GM21367 (cell line): Measurements from ENCODE around the gene PPP4R1.

Experiments
- ATAC-seq: cut with Tn5 transposase; IDR thresholded peaks from one replicate; pipeline ENCODE4 v1.9.1; 2021; ENCODE audit not compliant: unreplicated experiment

The PPP4R1 gene

GRCh38 chr18:9594823-9595596 lies 19.3 kb downstream of the PPP4R1 start:
- no peak for ATAC-seq

DNA sequence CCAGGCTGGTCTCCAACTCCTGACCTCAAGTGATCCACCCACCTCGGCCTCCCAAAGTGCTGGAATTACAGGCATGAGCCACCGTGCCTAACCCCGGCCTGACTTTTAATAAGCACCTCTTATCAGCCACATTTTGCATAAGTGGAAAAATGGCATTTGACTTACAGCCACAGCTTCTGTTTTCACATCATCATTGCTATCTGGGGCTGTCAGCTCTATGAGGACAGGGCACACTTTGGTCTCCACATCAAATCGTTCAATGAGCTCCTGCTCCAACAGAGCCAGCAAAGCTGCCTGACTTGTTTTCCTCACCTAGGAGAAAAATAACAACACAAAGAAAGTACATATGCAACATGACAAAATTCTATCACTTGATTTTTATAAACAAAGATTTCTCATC lies 26.4 kb downstream of the PPP4R1 start:
- ATAC-seq, result no peak

GRCh38 chr18:9586814-9587213 lies 27.5 kb downstream of the PPP4R1 start:
- no peak for ATAC-seq

DNA sequence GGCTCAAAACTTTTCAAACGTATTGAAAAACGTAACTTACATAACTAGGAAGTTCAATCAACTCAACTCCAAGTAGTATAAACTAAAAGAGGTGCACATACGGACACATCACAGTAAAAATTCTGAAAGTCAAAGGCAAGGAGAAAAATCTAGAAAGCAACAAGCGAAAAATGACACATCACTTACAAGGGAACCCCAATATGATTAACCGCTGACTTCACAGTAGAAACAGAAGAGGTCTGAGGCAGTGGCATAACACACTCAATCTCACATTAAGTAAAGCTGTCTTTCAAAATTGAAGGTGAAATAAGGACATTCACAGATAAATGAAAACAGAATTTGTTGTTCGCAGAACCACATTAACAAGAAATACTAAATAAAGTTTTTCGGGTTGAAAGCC lies 32.7 kb downstream of the PPP4R1 start:
- no peak for ATAC-seq

DNA sequence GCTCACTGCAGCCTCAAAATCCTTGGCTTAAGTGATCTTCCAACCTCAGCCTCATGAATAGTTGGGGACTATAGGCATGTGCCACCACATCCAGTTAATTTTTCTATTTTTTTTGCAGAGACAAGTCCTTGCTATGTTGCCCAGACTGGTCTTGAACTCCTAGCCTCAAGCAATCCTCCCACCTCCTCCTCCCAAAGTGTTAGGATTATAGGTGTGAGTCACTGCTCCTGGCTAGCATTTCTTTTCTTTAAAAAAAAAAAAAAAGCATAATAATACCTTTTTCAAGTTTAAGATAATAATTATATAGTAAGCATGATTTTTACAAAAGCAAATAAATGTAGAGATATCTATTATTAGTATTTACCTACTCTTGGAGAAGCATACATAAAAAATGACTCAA lies 36.1 kb downstream of the PPP4R1 start:
- ATAC-seq, result no peak

- no peak for ATAC-seq
These were observed 37.0 kb downstream of the PPP4R1 start for GRCh38 chr18:9577361-9577760.

- no peak for ATAC-seq
These were observed 38.8 kb downstream of the PPP4R1 start for GRCh38 chr18:9575558-9575957.

DNA sequence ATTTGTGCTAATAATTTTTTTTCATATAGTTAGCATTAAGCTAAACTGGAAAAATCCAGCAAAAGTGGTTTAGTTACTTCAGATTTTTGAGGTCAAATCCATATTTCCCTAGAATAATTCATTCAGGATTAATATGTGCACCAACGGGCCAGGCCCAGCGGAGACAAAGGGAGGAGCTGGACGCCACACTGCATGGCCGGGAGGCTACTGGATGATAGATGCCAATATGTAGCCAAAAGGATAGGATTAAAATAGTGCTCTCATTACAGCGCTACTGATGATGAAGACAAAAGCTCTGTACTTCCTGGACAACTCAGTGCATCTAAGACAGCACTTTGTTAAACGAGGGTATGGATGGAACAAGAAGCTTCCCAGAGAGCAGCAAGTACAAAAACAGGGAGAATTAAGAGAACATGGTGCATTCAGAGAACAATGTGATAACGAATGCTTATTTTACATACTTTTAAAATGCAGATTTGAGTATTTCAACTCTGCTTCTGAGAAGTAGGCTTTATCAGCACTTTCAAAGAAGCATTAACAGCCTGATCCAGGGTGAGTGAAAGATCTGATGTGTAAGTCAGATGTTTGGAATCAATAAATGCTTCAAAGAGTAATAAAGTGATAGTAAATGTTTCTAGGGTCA lies 39.8 kb downstream of the PPP4R1 start:
- no peak for ATAC-seq

GRCh38 chr18:9571546-9571945 lies 42.8 kb downstream of the PPP4R1 start:
- ATAC-seq, result no peak

GRCh38 chr18:9570255-9570654 lies 44.1 kb downstream of the PPP4R1 start:
- ATAC-seq, result no peak

DNA sequence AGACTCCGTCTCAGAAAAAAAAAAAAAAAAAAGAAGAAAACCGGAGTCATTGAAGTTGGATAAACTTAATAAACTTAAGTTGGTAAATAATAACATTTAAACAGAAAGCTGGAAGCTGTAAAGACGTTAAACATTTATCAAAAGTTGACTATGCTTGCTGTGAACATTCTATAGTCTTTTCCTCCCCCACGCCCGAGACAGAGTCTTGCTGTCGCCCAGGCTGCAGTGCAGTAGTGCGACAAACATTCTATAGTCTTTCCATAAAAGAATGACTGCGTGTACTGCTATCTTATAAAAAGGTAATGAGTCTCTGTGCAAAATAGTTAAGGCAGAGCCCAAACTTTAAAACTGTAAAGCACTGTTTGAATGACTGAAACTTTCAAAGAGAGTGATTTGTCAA lies 45.2 kb downstream of the PPP4R1 start:
- ATAC-seq, result no peak

DNA sequence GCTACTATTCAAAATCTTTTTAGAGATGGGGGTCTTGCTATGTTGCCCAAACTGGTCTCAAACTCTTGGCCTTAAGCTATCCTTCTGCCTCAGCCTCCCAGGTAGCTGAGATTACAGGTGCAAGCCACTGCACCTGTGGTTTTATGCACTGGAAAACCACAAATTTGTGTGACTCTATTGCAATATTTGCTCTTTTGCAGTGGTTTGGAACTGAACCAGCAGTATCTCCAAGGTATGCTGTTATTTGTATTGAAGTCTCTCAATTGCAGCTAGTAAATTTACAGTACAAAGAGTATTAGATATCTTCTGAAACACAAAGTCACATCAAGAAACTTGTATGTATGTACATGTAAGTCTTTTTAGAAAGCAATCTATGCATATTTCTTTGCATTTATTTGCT lies 46.2 kb downstream of the PPP4R1 start:
- ATAC-seq, result no peak

DNA sequence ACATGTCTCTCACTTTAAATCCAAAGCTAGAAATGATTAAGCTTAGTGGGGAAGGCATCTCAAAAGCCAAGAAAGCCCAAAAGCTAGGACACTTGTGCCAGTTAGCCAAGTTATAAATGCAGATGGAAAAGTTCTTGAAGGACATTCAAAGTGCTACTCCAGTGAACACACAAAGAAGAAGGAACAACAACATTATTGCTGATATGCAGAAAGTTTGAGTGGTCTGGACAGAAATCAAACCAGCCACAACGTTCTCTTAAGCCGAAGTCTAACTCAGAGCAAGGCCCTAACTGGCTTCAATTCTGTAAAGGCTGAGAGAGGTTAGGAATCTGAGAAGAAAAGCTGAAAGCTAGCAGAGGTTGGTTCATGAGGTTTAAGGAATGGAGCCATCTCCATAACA lies 49.0 kb downstream of the PPP4R1 start:
- no peak for ATAC-seq

DNA sequence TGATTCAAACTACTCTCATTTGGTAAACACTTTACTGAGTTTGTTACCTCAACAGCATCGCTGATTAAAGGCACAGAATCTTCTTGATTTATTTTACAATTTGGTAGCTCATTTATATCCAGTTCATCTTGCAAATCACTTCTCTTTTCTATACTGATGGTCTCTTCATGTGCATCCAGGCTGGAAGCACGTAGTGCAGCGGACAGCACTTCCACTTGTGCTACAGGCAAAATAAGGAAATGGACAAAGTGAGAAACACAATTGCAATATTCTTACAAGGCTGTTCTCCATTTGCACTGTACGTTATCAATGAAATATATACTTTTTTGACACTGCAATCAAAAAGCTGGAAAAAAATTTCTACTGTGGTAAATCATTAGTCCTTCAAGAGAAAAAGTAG lies 51.0 kb downstream of the PPP4R1 start:
- ATAC-seq, result no peak

- no peak for ATAC-seq
These were observed 51.8 kb downstream of the PPP4R1 start for GRCh38 chr18:9562584-9562983.

DNA sequence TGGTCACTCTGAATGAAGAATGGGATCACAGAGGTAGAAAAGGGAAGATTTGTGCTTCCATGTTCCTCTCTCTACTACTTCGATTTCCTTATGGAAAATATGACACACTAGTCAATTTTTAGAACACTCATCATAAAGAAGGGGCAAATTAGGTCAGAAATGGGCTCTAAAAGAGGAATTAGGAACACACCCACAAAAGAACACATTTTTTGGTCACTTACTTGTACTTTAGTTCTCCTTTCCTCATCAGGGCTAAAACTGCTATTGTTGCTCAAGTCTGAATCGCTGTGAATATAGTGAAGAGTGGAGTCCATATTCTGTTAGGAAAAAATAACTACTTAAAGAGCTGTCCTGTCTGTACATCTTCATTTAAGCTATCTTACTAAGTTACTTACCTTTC lies 52.6 kb downstream of the PPP4R1 start:
- ATAC-seq, result no peak

- ATAC-seq, result no peak
These were observed 55.1 kb downstream of the PPP4R1 start for GRCh38 chr18:9559253-9559652.

DNA sequence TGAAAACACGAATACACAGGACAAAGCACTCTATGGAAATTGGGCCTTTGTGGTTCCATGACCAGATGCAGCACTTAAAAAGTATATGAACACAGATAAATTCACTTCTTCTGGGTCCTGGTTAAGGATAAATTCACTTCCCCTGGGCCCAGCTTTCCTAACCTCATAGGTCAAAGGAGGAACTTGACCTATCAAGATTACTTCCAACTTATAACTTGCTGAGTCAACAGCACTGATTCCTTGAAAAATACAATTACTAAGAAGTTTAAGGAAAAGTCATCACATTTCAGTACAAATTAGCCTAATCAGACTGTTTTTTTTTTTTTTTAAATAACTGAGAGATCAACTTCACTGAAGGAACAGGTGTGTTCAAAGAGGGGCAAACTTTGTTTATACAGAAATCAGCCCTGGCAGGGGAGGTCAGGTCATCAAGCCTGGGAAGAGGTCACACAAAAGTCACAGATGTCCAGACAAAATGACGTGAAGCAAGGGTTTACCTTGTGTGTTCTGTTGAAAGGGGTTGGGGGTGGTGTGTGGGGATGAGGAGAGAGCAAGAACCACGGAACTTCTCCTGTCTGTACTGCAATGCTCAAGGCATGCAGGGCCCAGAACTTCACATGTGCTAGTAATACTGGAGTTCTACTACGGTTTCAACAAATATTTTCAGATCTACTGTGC lies 55.8 kb downstream of the PPP4R1 start:
- no peak for ATAC-seq

DNA sequence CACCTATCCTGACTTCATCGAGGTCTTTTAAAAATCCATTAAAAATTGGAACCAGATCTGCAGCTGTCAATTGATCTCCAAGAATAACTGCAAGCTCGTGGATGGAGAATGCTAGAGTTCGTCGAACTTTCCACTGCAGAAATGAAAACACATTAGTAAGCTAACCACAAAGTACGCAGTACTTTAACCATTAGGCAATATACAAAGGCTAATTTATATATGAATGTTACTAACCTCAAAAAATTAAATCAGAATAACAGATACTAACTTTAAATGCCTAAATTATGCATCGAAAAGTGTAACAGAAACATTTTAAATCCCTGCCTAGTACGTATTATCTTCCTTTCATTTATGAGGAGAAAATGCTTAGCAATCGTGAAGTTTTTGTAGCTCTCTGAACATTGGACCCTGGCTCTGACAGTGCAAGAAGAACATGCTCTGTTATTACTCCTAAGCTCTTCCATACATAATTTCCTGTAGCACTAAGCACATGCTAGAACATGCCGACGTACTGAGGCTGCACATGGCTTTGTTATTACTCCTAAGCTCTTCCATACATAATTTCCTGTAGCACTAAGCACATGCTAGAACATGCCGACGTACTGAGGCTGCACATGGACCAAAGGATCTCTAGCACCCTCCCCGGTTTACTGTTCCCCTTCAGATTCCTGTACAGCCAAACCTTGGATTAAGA lies 57.0 kb downstream of the PPP4R1 start:
- no peak for ATAC-seq

GRCh38 chr18:9552616-9553015 lies 61.7 kb downstream of the PPP4R1 start:
- no peak for ATAC-seq

DNA sequence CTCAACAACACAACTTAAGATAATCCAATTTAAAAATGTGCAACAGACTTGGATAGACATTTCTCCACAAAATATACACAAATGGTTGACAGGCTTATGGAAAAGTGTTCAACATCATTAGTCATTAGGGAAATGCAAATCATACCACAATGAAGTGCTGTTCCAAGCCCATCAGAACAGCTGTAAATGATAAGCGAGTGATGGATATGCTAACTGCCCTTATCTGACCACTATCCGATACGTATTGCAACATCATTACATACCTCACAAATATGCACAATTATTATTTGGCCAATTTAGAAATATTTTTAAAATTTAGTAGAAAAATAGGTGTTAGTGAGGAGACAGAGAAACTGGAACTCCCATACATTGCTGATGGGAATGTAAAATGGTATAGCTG lies 62.2 kb downstream of the PPP4R1 start:
- ATAC-seq, result no peak

- ATAC-seq, result no peak
These were observed 63.9 kb downstream of the PPP4R1 start for GRCh38 chr18:9550429-9550828.
